NCI-H2196 treated with DMSO at 0.1 percent for 48 hours (cell line): Measurements from ENCODE around the gene TCF12.

ENCODE experiments used
- DNase-seq: peaks from one replicate; lab custom pipeline; 2025; ENCODE audit not compliant: unreplicated experiment; lab: John Stamatoyannopoulos, UW

TCF12 gene

DNA sequence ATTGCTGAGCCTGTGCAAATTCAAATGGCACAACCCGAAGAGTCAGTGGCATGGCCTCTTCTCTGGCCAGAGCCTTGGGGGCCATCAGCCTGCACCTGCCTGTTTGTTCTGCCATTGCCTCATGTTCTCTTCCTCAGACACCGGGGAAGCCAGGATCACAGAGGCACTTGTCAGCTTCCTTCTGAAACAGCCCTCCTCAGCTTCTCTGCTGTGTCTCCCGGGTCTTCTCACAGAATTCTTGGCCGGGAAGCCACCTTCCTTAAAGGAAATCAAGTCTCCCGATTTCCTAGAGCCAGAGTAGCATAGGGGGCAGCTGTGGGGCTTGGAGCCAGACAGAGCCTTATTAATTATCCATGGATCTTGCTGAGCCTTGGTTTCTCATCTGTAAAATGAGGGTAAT lies 410.5 kb downstream of the TCF12 start:
- DNase-seq = no peak

GRCh38 chr15:57329582-57330367 lies 411.3 kb downstream of the TCF12 start:
- no peak for DNase-seq

GRCh38 chr15:57330619-57331340 lies 412.3 kb downstream of the TCF12 start:
- DNase-seq = no peak

- DNase-seq = no peak
Observed at GRCh38 chr15:57332326-57332725, 413.9 kb downstream of the TCF12 start.

- DNase-seq = no peak
Observed at GRCh38 chr15:57333487-57333886, 415.0 kb downstream of the TCF12 start.

GRCh38 chr15:57334257-57334656 lies 415.8 kb downstream of the TCF12 start:
- no peak for DNase-seq

GRCh38 chr15:57335293-57335715 lies 416.9 kb downstream of the TCF12 start:
- DNase-seq = no peak

DNA sequence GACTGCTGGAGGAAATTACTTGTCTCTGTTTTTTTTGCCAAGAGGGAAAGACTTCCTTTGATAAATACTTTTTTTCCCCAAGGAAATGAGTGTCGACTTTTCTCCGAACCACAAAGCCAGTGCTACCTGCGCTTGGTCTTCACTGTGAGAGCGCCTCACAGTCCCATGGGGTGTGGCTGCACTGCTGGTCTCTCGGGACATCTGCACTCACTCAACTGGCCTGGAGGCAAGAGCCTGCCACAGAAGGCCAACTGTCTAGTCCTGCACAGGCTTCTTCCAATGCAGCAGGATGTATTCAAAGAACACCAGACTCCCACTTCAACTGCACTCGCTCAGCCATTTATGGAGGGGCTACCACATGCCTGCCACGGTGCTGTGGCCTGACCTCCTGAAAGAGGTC lies 417.3 kb downstream of the TCF12 start:
- DNase-seq = no peak

- no peak for DNase-seq
Observed at GRCh38 chr15:57337868-57338411, 419.5 kb downstream of the TCF12 start.

- no peak for DNase-seq
Observed at GRCh38 chr15:57339321-57339720, 420.9 kb downstream of the TCF12 start.
